PC-9 (cell line): ENCODE results near the gene SDC1.
"Not testable (repeated sequence)": the region's sequence is repeated elsewhere in the genome, so short reads cannot be mapped to it uniquely, and the experiment has no call there.

Experiments used
- CTCF ChIP-seq: fragments of 200-600 bp; sonication (generic); conservative IDR thresholded peaks from 2 replicates; pipeline ENCODE4 v1.6.1; 2017; ENCODE audit warnings: mixed run types, antibody characterized with exemption, mild to moderate bottlenecking, moderate library complexity
- EZH2 ChIP-seq: fragments of 200-600 bp; sonication (generic); IDR thresholded peaks from 2 replicates; pipeline ENCODE4 v1.8.0; 2017; ENCODE audit warnings: antibody characterized with exemption, low read depth

GRCh38 chr2:20243637-20244036 lies 18.7 kb upstream of the SDC1 start:
- TF ChIP-seq CTCF, EZH2: not testable (repeated sequence)
